Mammary epithelial cell (primary cell): ENCODE measurements around the gene HIC2.
"Not testable (repeated sequence)": the region's sequence is repeated elsewhere in the genome, so short reads cannot be mapped to it uniquely, and the experiment has no call there.

ENCODE experiments used
- CTCF ChIP-seq, 2 donors: IDR thresholded peaks in 1 of 2; conservative IDR thresholded peaks in 1 of 2; 2 replicates each; pipeline ENCODE4 v1.5.1; 2011 to 2012; ENCODE audit warnings: inconsistent platforms in 2 of 2, low read length in 2 of 2, mild to moderate bottlenecking in 2 of 2, control low read depth in 1 of 2, low read depth in 1 of 2; ENCODE audit not compliant: insufficient read depth in 1 of 2; ENCODE audit errors: extremely low read depth in 1 of 2
- EZH2 ChIP-seq: IDR thresholded peaks from 2 replicates; pipeline ENCODE4 v1.6.1; 2012; ENCODE audit warnings: low read length, inconsistent platforms, borderline replicate concordance

GRCh38 chr22:21498489-21498888, 81.3 kb downstream of the HIC2 start:
- not testable (repeated sequence) for TF ChIP-seq CTCF (conservative IDR thresholded peaks at IDR 0.05 in 1 of 2, IDR thresholded peaks at IDR 0.05 in 1 of 2; ENCODE audit: extremely low read depth in 1 of 2, insufficient read depth in 1 of 2, low read depth in 1 of 2, low read length in 2 of 2); EZH2
